Caki2 (cell line): Measurements from ENCODE around the gene MAPK1. TPM values are rescaled to one million over a fixed set of nuclear protein-coding genes. Genes with fewer than 3 reads are reported as not detected.
A peak's percentile ranks its signal among the peaks of the same experiment; 100 is the strongest.
"Not testable (repeated sequence)": the region's sequence is repeated elsewhere in the genome, so short reads cannot be mapped to it uniquely, and the experiment has no call there.

Experiments used
- DNase-seq: peaks from one replicate; pipeline ENCODE4 v3.0.0-alpha.2; 2015; ENCODE audit warnings: low read depth
- in situ Hi-C: cut with HindIII; loops from 2 replicates; pipeline ENCODE4 v1.10.0; 2016; ENCODE audit warnings: low sequenced_read_pairs, low pct_unique_long_range_greater_than_20kb, mixed read lengths
- total RNA-seq: library from RNA; depleted of rRNA; stranded (reverse); fragments of >200 nt; shearing (Covaris generic); gene quantifications from 2 replicates; pipeline ENCODE4 v1.2.3, GENCODE V29; 2014; ENCODE audit warnings: low replicate concordance

Gene MAPK1
- total RNA-seq, 1 experiment from 2014 or later = 34.9 TPM

DNA sequence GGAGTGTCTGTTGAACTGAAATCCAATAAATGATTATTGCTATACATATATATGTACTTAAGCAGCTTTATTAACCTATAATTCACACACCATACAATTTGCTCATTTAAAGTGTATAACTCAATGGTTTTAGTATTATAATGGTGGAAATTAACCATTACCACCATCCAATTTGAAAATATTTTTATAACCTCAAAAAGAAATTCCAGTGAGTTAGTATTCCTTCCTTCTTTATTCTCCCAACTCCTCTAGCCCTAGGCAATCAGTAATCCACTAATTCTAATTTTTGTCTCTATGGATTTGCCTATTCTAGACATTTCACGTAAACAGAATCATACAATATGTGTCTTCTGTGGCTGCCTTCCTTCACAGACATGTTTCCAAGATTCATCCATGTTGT is 64.8 kb downstream of the MAPK1 start:
- in situ Hi-C loops = loop anchor here (10.0 kb wide), 2 partner anchors 88 to 132 kb away; no protein-coding TSS in a partner anchor
- no peak for DNase-seq

DNA sequence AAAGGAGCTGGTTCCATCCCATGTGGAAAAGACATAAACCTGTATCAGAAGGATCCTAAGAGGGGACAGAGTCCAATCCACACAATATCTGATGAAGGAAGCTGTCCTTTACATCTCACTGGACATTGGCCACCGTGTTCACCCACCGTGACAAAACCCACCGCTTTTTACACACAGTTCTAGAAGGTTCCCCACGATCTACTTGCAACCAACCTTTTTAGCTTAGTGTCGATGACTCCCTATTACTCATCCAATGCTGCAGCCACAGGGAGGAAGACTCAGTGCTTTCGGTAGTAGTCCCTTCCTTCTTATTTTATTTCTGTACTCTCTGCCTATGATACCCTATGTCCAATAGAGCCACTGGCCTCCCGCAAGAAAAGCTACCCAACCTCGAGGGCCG is 65.4 kb downstream of the MAPK1 start:
- in situ Hi-C loops = loop anchor here (10.0 kb wide), 2 partner anchors 87 to 133 kb away; no protein-coding TSS in a partner anchor
- DNase-seq = no peak

DNA sequence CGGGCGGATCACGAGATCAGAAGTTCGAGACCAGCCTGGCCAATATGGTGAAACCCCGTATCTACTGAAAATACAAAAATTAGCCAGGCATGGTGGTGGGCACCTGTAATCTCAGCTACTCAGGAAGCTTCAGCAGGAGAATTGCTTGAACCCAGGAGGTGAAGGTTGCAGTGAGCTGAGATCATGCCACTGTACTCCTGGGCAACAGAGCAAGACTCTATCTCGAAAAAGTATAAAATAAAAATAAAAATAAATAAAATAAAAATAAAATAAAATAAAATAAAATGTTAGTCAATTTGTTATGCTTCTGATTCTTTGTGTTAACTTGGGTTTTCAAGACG is 66.2 kb downstream of the MAPK1 start:
- in situ Hi-C loops = loop anchor here (10.0 kb wide), 2 partner anchors 86 to 134 kb away; no protein-coding TSS in a partner anchor

DNA sequence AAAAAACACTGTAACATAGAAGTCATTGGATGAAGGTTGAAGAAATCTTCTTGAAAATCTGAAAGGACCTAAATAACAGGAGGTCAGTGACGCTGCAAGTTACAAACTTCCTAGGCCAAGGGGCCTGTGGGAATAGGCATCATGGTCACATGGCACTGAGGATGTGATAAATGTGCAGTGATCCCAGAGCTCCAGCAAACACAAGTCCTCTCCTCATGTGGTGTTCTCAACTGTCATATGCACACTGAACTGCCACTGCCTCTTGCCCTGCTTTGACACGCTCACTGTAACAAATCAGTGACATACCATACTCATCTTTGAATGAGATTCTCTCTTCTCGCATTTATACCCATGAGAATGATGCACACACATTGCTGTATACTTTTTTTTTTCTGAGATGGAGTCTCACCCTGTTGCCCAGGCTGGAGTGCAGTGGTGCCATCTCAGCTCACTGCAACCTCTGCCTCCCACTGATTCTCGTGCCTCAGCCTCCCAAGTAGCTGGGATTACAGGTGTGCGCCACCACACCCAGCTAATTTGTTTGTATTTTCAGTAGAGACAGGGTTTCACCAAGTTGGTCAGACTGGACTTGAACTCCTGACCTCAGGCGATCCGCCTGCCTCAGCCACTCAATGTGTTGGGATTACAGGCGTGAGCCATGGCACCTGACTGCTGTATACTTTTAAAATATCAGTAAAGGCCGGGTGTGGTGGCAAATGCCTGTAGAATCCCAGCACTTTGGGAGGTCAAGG is 66.7 kb downstream of the MAPK1 start:
- in situ Hi-C loops = loop anchor here (10.0 kb wide), 2 partner anchors 86 to 134 kb away; no protein-coding TSS in a partner anchor

More for the DNA sequence above, 66.2 kb downstream of the MAPK1 start:
- DNase-seq = not testable (repeated sequence)

GRCh38 chr22:21797444-21798221 is 69.8 kb downstream of the MAPK1 start:
- in situ Hi-C loops = no loop called here
- DNase-seq = no peak

More for the DNA sequence above, 66.7 kb downstream of the MAPK1 start:
- DNase-seq = no peak

- in situ Hi-C loops = no loop called here
- DNase-seq = no peak
Observed at GRCh38 chr22:21796863-21797262, 70.6 kb downstream of the MAPK1 start.

GRCh38 chr22:21796231-21796630 is 71.2 kb downstream of the MAPK1 start:
- in situ Hi-C loops = no loop called here
- no peak for DNase-seq

GRCh38 chr22:21793716-21794115 is 73.7 kb downstream of the MAPK1 start:
- in situ Hi-C loops, DNase-seq: not testable (repeated sequence)

GRCh38 chr22:21791635-21792625 is 75.5 kb downstream of the MAPK1 start:
- DNase-seq = peak; percentile 21
- in situ Hi-C loops = no loop called here

GRCh38 chr22:21790849-21791610 is 76.4 kb downstream of the MAPK1 start:
- in situ Hi-C loops, DNase-seq: not testable (repeated sequence)

DNA sequence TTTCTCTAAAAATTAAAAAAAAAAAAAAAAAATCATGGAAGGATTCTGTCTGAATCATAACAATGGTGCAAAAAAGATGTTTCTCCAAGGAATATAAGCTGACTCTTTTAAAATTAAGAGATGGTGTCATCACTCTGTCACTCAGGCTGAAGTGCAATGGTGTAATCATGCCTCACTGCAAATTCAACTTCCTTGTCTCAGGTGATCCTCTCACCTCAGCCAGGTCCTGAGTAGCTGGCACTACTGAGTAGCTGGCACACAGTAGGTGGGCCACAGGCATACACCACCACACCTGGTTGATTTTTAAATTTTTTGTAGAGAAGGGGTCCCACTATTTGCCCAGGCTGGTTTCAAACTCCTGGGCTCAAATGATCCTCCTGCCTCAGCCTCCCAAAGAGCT is 77.1 kb downstream of the MAPK1 start:
- in situ Hi-C loops = no loop called here
- DNase-seq = no peak

- DNase-seq, in situ Hi-C loops: not testable (repeated sequence)
Observed at GRCh38 chr22:21787565-21787964, 79.9 kb downstream of the MAPK1 start.

GRCh38 chr22:21780259-21780658 is 87.2 kb downstream of the MAPK1 start:
- in situ Hi-C loops = no loop called here
- DNase-seq = no peak

- in situ Hi-C loops = no loop called here
Observed at GRCh38 chr22:21779444-21779843, 88.0 kb downstream of the MAPK1 start.

GRCh38 chr22:21778705-21779363 is 88.6 kb downstream of the MAPK1 start:
- in situ Hi-C loops = no loop called here
- no peak for DNase-seq

More at GRCh38 chr22:21779444-21779843, 88.0 kb downstream of the MAPK1 start:
- no peak for DNase-seq

- in situ Hi-C loops = no loop called here
Observed at GRCh38 chr22:21771631-21771976, 95.8 kb downstream of the MAPK1 start.

DNA sequence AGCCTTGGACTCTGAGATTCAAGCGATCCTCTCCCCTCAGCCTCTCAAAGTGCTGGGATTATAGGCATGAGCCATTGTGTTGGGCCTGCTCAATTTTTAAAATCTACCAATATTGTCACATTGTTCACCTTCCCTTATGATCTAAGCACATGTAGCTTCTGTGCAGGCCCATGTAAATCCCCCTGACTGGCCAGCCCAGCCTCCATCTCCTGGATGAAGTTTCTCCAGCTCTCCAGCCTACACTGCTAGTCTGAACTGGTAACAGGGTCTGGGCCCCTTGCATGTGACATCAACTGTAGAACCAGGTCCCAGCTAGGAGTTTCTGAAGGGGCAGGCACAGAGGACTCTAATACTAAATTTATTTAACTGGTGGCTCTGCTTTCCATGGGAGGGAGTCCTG is 99.0 kb downstream of the MAPK1 start:
- no peak for DNase-seq
- in situ Hi-C loops = no loop called here

More at GRCh38 chr22:21771631-21771976, 95.8 kb downstream of the MAPK1 start:
- DNase-seq = no peak
